H1 (cell line): ENCODE data around the gene TTC24. TPM values are rescaled to one million over a fixed set of nuclear protein-coding genes. Genes with fewer than 3 reads are reported as not detected.

ENCODE experiments used
- CTCF ChIA-PET: fragments of 300-600 bp; sonication (Branson Sonifier 250); formaldehyde crosslinking; loops from one replicate; lab custom pipeline; 2021; ENCODE audit not compliant: partially characterized antibody; lab: Charles Lee
- POLR2A ChIA-PET: fragments of 300-600 bp; sonication (Branson Sonifier 250); formaldehyde crosslinking; loops from one replicate; lab custom pipeline; 2021; ENCODE audit warnings: inconsistent platforms; ENCODE audit not compliant: partially characterized antibody; lab: Charles Lee
- DNase-seq, 2 experiments: peaks; one replicate each; pipeline versions ENCODE4 v3.0.0 to v3.0.0-alpha.2; 2010 to 2022; ENCODE audit warnings: low spot score in 2 of 2, low read depth in 1 of 2, mixed read lengths in 1 of 2
- FAIRE-seq: peaks from 2 replicates; lab custom pipeline; 2011; peaks lifted over from hg19 to GRCh38; lab: Jason Lieb, UNC
- H2AFZ ChIP-seq: 2 replicates; pipeline ENCODE4 v1.8.1; 2012; ENCODE audit warnings: low read length, inconsistent platforms
- H2AK5ac ChIP-seq: 2 replicates; pipeline ENCODE4 v1.6.1; 2013; ENCODE audit warnings: low read depth, low read length
- H2BK120ac ChIP-seq: replicated peaks from 2 replicates; pipeline ENCODE3; 2013; ENCODE audit warnings: low read depth, low read length, inconsistent platforms
- H2BK12ac ChIP-seq: 2 replicates; pipeline ENCODE4 v1.6.1; 2013; ENCODE audit warnings: low read depth, low read length
- H2BK15ac ChIP-seq: 2 replicates; pipeline ENCODE4 v1.6.1; 2013; ENCODE audit warnings: low read length
- H2BK20ac ChIP-seq: 2 replicates; pipeline ENCODE4 v1.6.1; 2013; ENCODE audit warnings: low read length
- H2BK5ac ChIP-seq: 2 replicates; pipeline ENCODE4 v1.6.1; 2013; ENCODE audit warnings: low read depth, low read length
- H3K14ac ChIP-seq: 2 replicates; pipeline ENCODE4 v1.6.1; 2013; ENCODE audit warnings: inconsistent platforms; ENCODE audit not compliant: insufficient read length
- H3K18ac ChIP-seq: 2 replicates; pipeline ENCODE4 v1.6.1; 2013; ENCODE audit warnings: low read length; ENCODE audit errors: extremely low read depth
- H3K23ac ChIP-seq: 2 replicates; pipeline ENCODE4 v1.6.1; 2013; ENCODE audit warnings: inconsistent platforms; ENCODE audit not compliant: insufficient read length
- H3K23me2 ChIP-seq: 2 replicates; pipeline ENCODE4 v1.6.1; 2013; ENCODE audit warnings: low read depth, low read length
- H3K27ac ChIP-seq: 2 replicates; pipeline ENCODE4 v1.6.1; 2011; ENCODE audit warnings: low read depth, low read length, inconsistent platforms
- H3K27me3 ChIP-seq, 4 experiments: replicated peaks in 1 of 4; 1 replicate in 1 of 4; 2 replicates in 3 of 4; pipeline versions ENCODE4 v1.6.1 to v1.8.1; 2011 to 2013; ENCODE audit warnings: low read length in 3 of 4, mild to moderate bottlenecking in 3 of 4, inconsistent platforms in 2 of 4, mixed read lengths in 2 of 4, moderate library complexity in 1 of 4; ENCODE audit not compliant: control insufficient read depth in 3 of 4, insufficient read depth in 3 of 4; ENCODE audit errors: extremely low read depth in 1 of 4
- H3K36me3 ChIP-seq, 4 experiments: 2 replicates each; pipeline versions ENCODE4 v1.6.1 to v1.8.1; 2011 to 2013; ENCODE audit warnings: mild to moderate bottlenecking in 4 of 4, low read length in 3 of 4, moderate library complexity in 2 of 4, control low read depth in 1 of 4, inconsistent platforms in 1 of 4; ENCODE audit not compliant: insufficient read depth in 4 of 4, control insufficient read depth in 2 of 4
- H3K4ac ChIP-seq: replicated peaks from 2 replicates; pipeline ENCODE3; 2013; ENCODE audit warnings: low read length, low read depth, mixed read lengths, inconsistent platforms; ENCODE audit not compliant: insufficient read length
- H3K4me1 ChIP-seq, 4 experiments: replicated peaks in 1 of 4; 1 replicate in 1 of 4; 2 replicates in 3 of 4; pipeline versions ENCODE4 v1.6.1 to v1.8.1; 2011 to 2013; ENCODE audit warnings: low read length in 3 of 4, inconsistent platforms in 2 of 4, mixed read lengths in 1 of 4; ENCODE audit not compliant: insufficient read depth in 4 of 4, control insufficient read depth in 3 of 4
- H3K4me2 ChIP-seq, 2 experiments: 2 replicates each; pipeline versions ENCODE4 v1.6.1 to v1.8.1; 2011 to 2013; ENCODE audit warnings: low read depth in 2 of 2, low read length in 2 of 2, control low read depth in 1 of 2, inconsistent platforms in 1 of 2, mild to moderate bottlenecking in 1 of 2; ENCODE audit not compliant: insufficient read depth in 1 of 2
- H3K4me3 ChIP-seq, 4 experiments: fragments of 200-600, 300-600 bp in 1 of 4; sonication (generic), shearing (Covaris generic), sonication (Bioruptor Twin) in 1 of 4; 2 replicates each; pipeline versions ENCODE4 v1.5.1 to v1.8.1; 2011 to 2016; ENCODE audit warnings: low read length in 4 of 4, low read depth in 3 of 4, control low read depth in 2 of 4, inconsistent platforms in 2 of 4, mild to moderate bottlenecking in 2 of 4, mixed read lengths in 1 of 4, moderate library complexity in 1 of 4; ENCODE audit not compliant: insufficient read depth in 2 of 4; ENCODE audit errors: extremely low read depth in 1 of 4
- H3K56ac ChIP-seq: replicated peaks from 2 replicates; pipeline ENCODE3; 2013; ENCODE audit warnings: low read depth, mild to moderate bottlenecking, mixed read lengths, low read length, inconsistent platforms; ENCODE audit not compliant: insufficient read length
- H3K79me1 ChIP-seq: 2 replicates; pipeline ENCODE4 v1.6.1; 2013; ENCODE audit warnings: low read depth, low read length, control low read depth
- H3K79me2 ChIP-seq, 2 experiments: 2 replicates each; pipeline versions ENCODE4 v1.6.1 to v1.8.1; 2012 to 2013; ENCODE audit warnings: low read length in 2 of 2, mild to moderate bottlenecking in 2 of 2, inconsistent platforms in 1 of 2; ENCODE audit not compliant: insufficient read depth in 2 of 2, control insufficient read depth in 1 of 2
- H3K9ac ChIP-seq, 4 experiments: replicated peaks in 1 of 4; 1 replicate in 1 of 4; 2 replicates in 3 of 4; pipeline versions ENCODE4 v1.6.1 to v1.8.1; 2011 to 2013; ENCODE audit warnings: low read depth in 3 of 4, low read length in 3 of 4, control low read depth in 2 of 4, mild to moderate bottlenecking in 2 of 4, moderate library complexity in 2 of 4, inconsistent platforms in 1 of 4; ENCODE audit errors: extremely low read depth in 1 of 4
- H3K9me3 ChIP-seq, 2 experiments: 2 replicates each; pipeline versions ENCODE4 v1.6.1 to v1.8.1; 2012 to 2013; ENCODE audit warnings: mild to moderate bottlenecking in 2 of 2, moderate library complexity in 2 of 2, control low read depth in 1 of 2, inconsistent platforms in 1 of 2, low read depth in 1 of 2, low read length in 1 of 2, mixed read lengths in 1 of 2; ENCODE audit not compliant: insufficient read depth in 2 of 2
- H4K20me1 ChIP-seq, 2 experiments: replicated peaks in 1 of 2; 2 replicates each; pipeline versions ENCODE3 to v1.8.1; 2011 to 2013; ENCODE audit warnings: inconsistent platforms in 2 of 2, low read length in 2 of 2, mild to moderate bottlenecking in 1 of 2; ENCODE audit not compliant: insufficient read depth in 2 of 2, control insufficient read depth in 1 of 2
- H4K5ac ChIP-seq: 2 replicates; pipeline ENCODE4 v1.6.1; 2013; ENCODE audit warnings: low read length, low read depth, mixed read lengths, inconsistent platforms; ENCODE audit not compliant: insufficient read length
- H4K8ac ChIP-seq: 2 replicates; pipeline ENCODE4 v1.8.0; 2013; ENCODE audit warnings: mild to moderate bottlenecking, moderate library complexity, low read length, inconsistent platforms; ENCODE audit not compliant: insufficient read depth; ENCODE audit errors: extremely low read depth
- H4K91ac ChIP-seq: replicated peaks from 2 replicates; pipeline ENCODE3; 2013; ENCODE audit warnings: low read length, mixed read lengths, inconsistent platforms; ENCODE audit not compliant: insufficient read length
- BRCA1 ChIP-seq: IDR thresholded peaks from 2 replicates; pipeline ENCODE4 v1.6.1; 2012; ENCODE audit warnings: low read depth, low read length, improper control_type of control experiment
- CEBPB ChIP-seq: IDR thresholded peaks from 2 replicates; pipeline ENCODE4 v1.6.1; 2012; ENCODE audit warnings: low read depth, low read length
- CHD2 ChIP-seq: IDR thresholded peaks from 2 replicates; pipeline ENCODE4 v1.6.1; 2012; ENCODE audit warnings: low read length, improper control_type of control experiment
- GTF2F1 ChIP-seq: IDR thresholded peaks from 2 replicates; pipeline ENCODE4 v1.6.1; 2012; ENCODE audit warnings: low read depth, low read length, improper control_type of control experiment, borderline replicate concordance
- HDAC6 ChIP-seq: IDR thresholded peaks from one replicate; pipeline ENCODE4 v1.7.1; 2012; ENCODE audit warnings: low read depth, mild to moderate bottlenecking, inconsistent platforms, low read length, moderate library complexity
- JUN ChIP-seq: IDR thresholded peaks from 2 replicates; pipeline ENCODE4 v1.6.1; 2011; ENCODE audit warnings: low read depth, mild to moderate bottlenecking, improper control_type of control experiment, low read length
- JUND ChIP-seq: IDR thresholded peaks from 2 replicates; pipeline ENCODE4 v1.6.1; 2011; ENCODE audit warnings: mild to moderate bottlenecking, improper control_type of control experiment, low read length
- KDM4A ChIP-seq: IDR thresholded peaks from one replicate; pipeline ENCODE4 v1.7.1; 2012; ENCODE audit warnings: low read depth, mild to moderate bottlenecking, moderate library complexity, low read length, inconsistent platforms; ENCODE audit not compliant: severe bottlenecking
- RAD21 ChIP-seq, 2 experiments: IDR thresholded peaks in 1 of 2; conservative IDR thresholded peaks in 1 of 2; 2 replicates each; pipeline ENCODE4 v1.6.1; 2011; ENCODE audit warnings: low read depth in 2 of 2, low read length in 2 of 2, improper control_type of control experiment in 1 of 2, inconsistent platforms in 1 of 2, mild to moderate bottlenecking in 1 of 2, moderate library complexity in 1 of 2
- RXRA ChIP-seq: IDR thresholded peaks from 2 replicates; pipeline ENCODE4 v1.6.1; 2011; ENCODE audit warnings: low read depth, mild to moderate bottlenecking, low read length, moderate library complexity; ENCODE audit not compliant: insufficient read depth
- SP2 ChIP-seq: IDR thresholded peaks from 2 replicates; pipeline ENCODE4 v1.6.1; 2012; ENCODE audit warnings: mild to moderate bottlenecking, low read length, inconsistent platforms
- WGBS, 2 experiments: shearing (Covaris generic) in 1 of 2; methylation state at CpG; one replicate each; pipeline versions ENCODE4 v1.1.6 to v1.1.7; 2013 to 2015; ENCODE audit warnings: low lambda C conversion rate in 2 of 2, mixed read lengths in 2 of 2, inconsistent platforms in 1 of 2, low coverage in 1 of 2, missing lambda C conversion rate in 1 of 2; ENCODE audit not compliant: insufficient replicate concordance in 2 of 2, insufficient coverage in 1 of 2, insufficient read length in 1 of 2; ENCODE audit errors: extremely low coverage in 1 of 2, missing lambda C conversion rate in 1 of 2; 5-methylcytosine and 5-hydroxymethylcytosine counted together
- polyA plus RNA-seq, 7 experiments: library from polyadenylated mRNA; depleted of rRNA in 3 of 7; stranded (reverse) in 5 of 7; unstranded in 2 of 7; fragments of >200 nt in 5 of 7; fragments of 200-250 nt in 2 of 7; gene quantifications; 1 replicate in 5 of 7; 2 replicates in 1 of 7; 4 replicates in 1 of 7; pipeline versions ENCODE4 v1.2.1 to v1.2.3, GENCODE V29; 2011 to 2013; ENCODE audit warnings: missing spikeins in 2 of 7, mixed read lengths in 2 of 7
- total RNA-seq: library from RNA; stranded (reverse); fragmentation: NEBNext Ultra II Directional; extraction: Animal tissue kit (Norgen Biotek cat#: 25700); gene quantifications from 2 replicates; pipeline ENCODE4 v1.2.1, GENCODE V29; 2021

TTC24 gene
- total and polyA plus RNA-seq, 2 of the 8 experiments (the other 6 are each of a cell fraction or from before 2014, with no cell fraction given) = 0.08 TPM; not detected in 1

- WGBS, 2 experiments = 89% methylated on average over 8 of the region's 8 CpGs; no CpG with 5 or more reads in 1 of the 2 experiments
- H2AK5ac ChIP-seq = no peak overlapping the region
- H3K79me2 ChIP-seq = no peaks in the 10 kb centered on the region
- H4K8ac ChIP-seq = no peak overlapping the region
- H2BK120ac ChIP-seq = no peak overlapping the region
- no peak overlapping the region for H3K9ac ChIP-seq
- no peak overlapping the region for H2AFZ ChIP-seq
- CTCF ChIA-PET = interaction anchor here (0.6 to 43.0 kb wide), 8 partner anchors 9 to 96 kb away, joined by 3 to 868 read pairs (median 48); partner anchors contain the start of genes BCAN, CRABP2, HAPLN2 and NES
- H3K4me1 ChIP-seq = peaks cover 0 to 7% (median 2%) of the 10 kb centered on the region in 4 experiments; a peak in 5 of 7 replicates
- FAIRE-seq = no peak
- DNase-seq = no peak
- no peak overlapping the region for H4K91ac ChIP-seq
- H3K14ac ChIP-seq = no peak overlapping the region
- no peaks in the 10 kb centered on the region; the same call in 1 of the 2 replicates for H3K79me1 ChIP-seq
- peaks cover 9 to 21% (median 12%) of the 10 kb centered on the region in 4 experiments; a peak in 6 of 7 replicates for H3K27me3 ChIP-seq
- POLR2A ChIA-PET = interaction anchor here (1.2 to 1.5 kb wide), 3 partner anchors 11 to 52 kb away, joined by 3 to 4 read pairs (median 4); partner anchors contain the start of gene HAPLN2
- no peak overlapping the region for H3K4me3 ChIP-seq
- no peaks in the 10 kb centered on the region for H3K9me3 ChIP-seq
- no peak overlapping the region for H3K4ac ChIP-seq
- no peak overlapping the region for H2BK5ac ChIP-seq
- H2BK15ac ChIP-seq = no peak overlapping the region
- H3K23ac ChIP-seq = no peak overlapping the region
- peaks cover 8% of the 10 kb centered on the region; the same call in 1 of the 2 replicates for H3K23me2 ChIP-seq
- no peak overlapping the region for H4K5ac ChIP-seq
- no peaks in the 10 kb centered on the region; a peak in 1 of 8 replicates for H3K36me3 ChIP-seq
- H2BK20ac ChIP-seq = no peak overlapping the region
- H2BK12ac ChIP-seq = no peak overlapping the region
- H3K56ac ChIP-seq = no peak overlapping the region
- no peak overlapping the region for H3K18ac ChIP-seq
- H3K4me2 ChIP-seq = no peak overlapping the region
- peaks cover 0 to 1% of the 10 kb centered on the region in 2 experiments for H4K20me1 ChIP-seq
- H3K27ac ChIP-seq = no peak overlapping the region
- TF ChIP-seq KDM4A (no peak), JUND (no peak), BRCA1 (no peak), RXRA (no peak), GTF2F1 (no peak), RAD21 (IDR thresholded peaks at IDR 0.05 in 1 of 2, conservative IDR thresholded peaks at IDR 0.05 in 1 of 2; ENCODE audit: low read depth in 2 of 2, low read length in 2 of 2) (no peak), CEBPB (no peak), JUN (no peak), CHD2 (no peak), SP2 (no peak), HDAC6 (no peak)
Measured at GRCh38 chr1:156629823-156630449, 50.4 kb downstream of the TTC24 start.
